GM18909 (cell line): ENCODE data around the gene ADM2.

ENCODE experiments used
- ATAC-seq: cut with Tn5 transposase; IDR thresholded peaks from one replicate; pipeline ENCODE4 v1.9.1; 2021; ENCODE audit warnings: mild to moderate bottlenecking; ENCODE audit not compliant: unreplicated experiment, poor library complexity

The ADM2 gene

DNA sequence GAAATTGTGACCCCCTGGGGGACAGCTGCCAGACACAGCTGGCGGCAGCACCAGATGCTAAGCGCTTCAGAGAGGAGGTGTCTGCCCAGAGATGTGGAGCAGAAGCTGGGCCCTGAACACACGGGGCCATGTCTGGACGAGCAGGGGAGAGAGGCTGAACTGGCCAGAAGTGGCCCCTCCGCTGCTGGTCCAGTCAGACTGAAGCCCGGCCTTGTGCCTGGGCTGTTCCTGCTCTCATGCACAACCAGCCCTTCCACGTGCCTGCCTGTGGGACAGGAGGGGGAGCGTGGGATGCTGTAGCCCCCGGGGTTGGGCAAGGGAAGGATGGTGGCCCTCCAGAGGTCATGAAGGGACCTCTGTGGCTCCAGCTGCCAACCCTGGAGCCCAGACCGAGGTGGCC, 1.8 kb downstream of the ADM2 start:
- no peak for ATAC-seq

DNA sequence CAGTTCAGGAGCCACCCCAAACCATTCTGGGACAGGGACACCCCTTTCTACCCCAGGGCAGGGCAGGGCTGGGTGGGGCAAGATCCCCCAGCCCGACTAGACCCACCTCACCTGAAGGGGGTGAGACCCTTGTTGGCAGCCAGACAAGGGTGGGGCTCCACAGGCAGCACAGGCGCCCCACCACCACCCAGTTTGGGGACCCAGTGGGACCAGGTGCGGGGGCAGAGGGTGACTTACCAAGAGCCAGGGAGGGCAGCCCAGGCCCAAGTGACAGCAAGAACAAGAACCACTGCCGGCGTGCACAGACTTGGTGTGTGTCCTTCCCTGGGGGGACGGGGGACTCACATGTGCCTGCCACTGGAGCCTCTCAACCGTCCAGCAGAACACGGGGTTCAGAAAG, 2.2 kb downstream of the ADM2 start:
- no peak for ATAC-seq

DNA sequence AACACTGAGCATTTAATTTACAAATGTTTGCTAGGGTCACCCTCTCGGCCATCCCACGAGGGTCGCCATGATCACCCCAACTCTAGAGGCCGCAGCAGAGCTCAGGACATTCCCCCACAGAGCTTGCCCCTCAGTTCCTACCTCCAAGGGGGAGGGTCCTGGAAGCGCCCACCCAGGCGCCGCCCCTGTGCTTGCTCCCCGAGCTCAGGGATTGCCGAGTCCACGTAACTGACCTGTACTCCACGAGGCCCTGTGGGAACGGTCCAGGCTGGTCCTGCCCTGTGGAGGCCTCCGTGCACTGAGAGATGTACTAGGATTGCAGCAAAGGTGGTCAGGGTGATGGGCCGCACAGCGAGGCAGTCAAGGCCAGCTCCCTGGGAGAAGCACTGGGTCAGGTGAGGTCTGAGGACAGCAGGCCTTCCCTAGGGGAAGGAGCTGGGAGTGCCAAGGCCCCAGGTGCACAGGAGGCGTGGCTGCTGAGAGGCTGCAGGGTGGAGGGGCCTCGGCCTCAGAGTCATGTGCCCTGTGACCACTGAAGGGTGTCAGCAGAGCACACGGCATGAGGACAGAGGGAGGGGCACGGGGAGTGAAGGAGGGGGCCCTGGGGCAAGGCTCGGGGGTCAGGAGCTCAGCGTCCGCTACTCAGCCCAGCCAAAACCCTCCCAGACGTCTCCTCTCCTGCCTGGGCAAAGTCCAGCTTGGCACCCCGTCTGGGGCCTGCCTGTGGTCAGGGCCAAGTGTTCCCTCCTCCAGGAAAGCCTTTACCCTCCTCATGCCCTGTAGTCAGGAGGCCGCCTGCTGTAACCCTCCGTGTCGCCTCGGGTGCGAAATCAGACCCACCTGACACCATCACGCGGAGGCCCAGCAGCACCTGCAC, 2.9 kb downstream of the ADM2 start:
- ATAC-seq: no peak

- ATAC-seq: no peak
These were observed 4.1 kb downstream of the ADM2 start for GRCh38 chr22:50485221-50486131.

DNA sequence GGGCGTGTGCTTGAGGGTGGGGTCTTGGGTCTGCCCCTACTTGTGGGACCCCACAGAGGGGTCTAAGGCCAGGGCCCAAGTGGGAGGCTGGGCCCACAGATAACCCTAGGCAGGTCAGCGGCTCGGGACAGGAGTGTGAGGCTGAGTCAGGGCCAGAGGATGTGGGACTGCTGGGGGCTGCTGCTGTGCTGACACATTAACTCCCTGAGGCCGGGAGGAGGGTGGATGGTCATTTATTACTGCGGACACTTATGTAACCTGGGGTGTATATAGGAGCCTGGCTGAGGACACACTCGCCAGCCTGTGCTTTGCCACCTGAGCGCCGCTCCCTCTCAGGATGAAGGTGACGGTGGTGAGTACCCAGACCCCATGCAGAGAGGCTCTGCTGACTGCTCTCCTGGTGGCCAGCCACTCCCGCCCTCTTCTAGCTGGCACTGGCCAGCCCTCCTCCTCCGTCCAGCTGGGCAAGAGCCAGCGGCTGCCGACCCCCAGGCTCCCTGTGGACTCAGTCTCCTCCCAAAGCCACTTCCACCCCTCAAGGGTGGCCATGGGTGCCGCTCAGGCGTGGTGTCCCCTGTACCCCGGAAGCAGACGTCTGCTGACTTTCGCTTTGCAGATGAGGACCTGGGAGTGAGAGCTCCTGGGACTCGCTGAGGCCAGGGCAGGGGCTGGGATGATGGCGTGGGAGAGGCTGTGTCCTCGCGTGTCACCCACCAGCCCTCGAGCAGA, 5.4 kb downstream of the ADM2 start, which contains the start of gene MIOX:
MIOX (plus strand) TSS at position 299 of the 729 bp plus-strand sequence; CDS start at position 338, 39 bp downstream.
- ATAC-seq: no peak

DNA sequence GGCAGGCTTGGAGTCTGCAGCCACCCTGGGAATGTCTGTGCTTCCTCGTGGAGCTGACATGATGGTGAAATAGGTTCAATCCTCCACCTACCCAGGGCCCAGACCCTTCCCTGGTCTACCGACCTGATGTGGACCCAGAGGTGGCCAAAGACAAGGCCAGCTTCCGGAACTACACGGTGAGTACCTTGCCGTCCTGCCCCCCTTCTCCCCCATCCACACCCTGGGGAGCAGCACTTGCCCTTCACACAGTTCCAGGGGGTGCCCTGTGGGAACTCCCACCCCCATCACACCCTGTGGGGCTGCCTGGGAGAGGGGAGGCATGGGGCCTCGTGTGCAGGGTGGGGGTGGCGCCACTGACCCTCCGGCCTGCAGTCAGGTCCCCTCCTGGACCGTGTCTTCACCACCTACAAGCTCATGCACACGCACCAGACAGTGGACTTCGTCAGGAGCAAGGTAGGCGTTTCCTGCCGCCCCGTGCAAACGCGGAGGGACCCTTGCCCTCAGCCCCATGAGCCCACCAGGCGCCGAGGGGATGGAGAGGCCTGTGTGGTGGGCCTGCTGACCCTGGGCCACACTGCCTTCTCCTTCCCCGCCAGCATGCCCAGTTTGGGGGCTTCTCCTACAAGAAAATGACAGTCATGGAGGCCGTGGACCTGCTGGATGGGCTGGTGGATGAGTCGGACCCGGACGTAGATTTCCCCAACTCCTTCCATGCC, 6.1 kb downstream of the ADM2 start:
- no peak for ATAC-seq

GRCh38 chr22:50488006-50488677, 6.8 kb downstream of the ADM2 start:
- ATAC-seq: no peak

- ATAC-seq: no peak
These were observed 7.5 kb downstream of the ADM2 start for GRCh38 chr22:50488886-50489285.

GRCh38 chr22:50489363-50490243, 8.3 kb downstream of the ADM2 start:
- no peak for ATAC-seq

GRCh38 chr22:50490531-50491308, 9.4 kb downstream of the ADM2 start:
- ATAC-seq: no peak

DNA sequence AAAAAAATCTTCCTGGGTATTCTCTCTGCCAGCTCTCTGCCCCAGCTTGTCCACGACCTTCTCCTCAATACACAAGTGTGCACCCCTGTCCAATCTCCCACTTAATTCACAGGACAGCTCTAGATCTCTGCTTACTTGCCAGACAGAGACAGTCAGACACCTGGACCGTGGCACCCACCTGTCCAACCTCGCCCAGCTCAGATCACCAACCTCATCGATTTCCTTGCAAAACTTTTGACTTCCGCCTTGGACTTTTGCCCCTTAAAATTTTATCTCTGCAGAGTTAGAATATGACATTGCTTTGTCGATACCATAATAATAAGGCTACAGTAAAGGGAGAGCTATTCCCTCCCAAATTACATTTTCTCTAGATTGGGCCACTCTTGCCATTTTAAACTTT, 15.8 kb downstream of the ADM2 start:
- no peak for ATAC-seq

GRCh38 chr22:50498322-50498890, 17.1 kb downstream of the ADM2 start:
- no peak for ATAC-seq

DNA sequence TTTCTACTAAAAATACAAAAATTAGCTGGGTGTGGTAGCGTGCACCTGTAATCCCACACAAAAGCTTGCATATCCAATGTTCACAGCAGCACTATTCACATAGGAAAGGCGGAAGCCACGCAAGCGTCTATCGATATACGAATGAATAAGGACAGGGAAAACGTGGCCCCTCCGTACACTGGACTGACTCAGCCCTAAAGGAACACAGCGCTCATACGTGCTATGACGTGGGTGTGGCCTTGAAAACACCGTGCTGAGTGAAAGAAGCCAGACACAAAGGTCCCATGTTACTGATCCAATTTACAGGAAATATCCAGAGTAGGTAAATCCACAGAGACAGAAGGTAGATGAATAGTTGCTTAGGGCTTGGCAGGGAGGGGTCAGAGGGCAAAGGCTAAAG, 19.1 kb downstream of the ADM2 start:
- no peak for ATAC-seq

DNA sequence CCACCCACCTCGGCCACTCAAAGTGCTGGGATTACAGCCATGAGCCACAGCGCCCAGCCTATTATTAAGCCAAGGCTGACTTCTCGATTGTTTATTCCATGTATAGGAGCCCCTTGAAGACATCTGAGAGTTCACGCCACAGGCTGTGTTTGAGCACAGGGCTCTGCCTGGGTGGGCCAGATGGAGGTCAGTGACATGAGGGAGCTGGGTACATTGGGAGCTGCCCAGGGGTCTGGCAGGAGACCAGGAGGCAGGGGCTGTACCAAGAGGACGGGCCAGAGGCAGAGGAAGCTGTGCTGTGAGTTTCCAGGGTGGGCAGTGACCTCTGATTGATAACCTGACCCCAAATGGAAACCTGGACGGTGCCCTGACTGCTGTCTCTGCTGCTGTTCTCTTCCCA, 20.8 kb downstream of the ADM2 start:
- ATAC-seq: no peak

- ATAC-seq: no peak
These were observed 21.5 kb downstream of the ADM2 start for GRCh38 chr22:50502628-50503474.

DNA sequence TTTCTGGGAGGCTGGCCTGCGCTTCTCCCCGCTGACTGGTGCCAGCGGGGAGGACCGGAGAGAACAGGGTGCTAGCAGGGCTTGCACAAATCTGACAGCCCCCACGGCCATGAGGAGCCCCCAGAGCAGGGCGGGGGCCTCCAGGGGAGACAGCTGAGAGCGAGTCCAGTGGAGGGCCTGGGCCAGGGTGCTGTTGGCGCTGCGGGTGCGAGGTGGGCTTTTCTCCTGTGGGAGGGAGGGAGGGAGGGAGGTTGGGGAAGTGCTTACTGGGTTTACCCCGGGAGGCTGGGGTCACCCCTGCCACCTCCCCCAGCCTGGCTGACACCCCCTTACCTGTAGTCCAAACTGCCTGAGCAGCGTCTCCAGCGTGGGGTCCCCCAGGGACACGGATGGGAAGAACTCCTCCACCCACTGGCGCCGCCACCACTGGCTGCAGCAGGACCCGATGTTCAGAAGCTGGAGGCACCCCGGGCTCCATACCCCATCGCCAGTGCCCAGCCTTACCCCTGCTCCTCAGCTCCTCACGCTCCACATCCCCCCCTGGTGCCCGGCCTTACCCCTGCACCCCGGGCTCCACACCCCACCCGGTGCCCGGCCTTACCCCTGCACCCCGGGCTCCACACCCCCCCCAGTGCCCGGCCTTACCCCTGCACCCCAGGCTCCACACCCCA, 22.3 kb downstream of the ADM2 start:
- no peak for ATAC-seq
